ENCODE results near the gene PRDM16.

- no peak for TF ChIP-seq EZH2phosphoT487 (IDR thresholded peaks at IDR 0.05; ENCODE audit: borderline replicate concordance, low read depth, low read length)
- TF ChIP-seq, protein P1, sequence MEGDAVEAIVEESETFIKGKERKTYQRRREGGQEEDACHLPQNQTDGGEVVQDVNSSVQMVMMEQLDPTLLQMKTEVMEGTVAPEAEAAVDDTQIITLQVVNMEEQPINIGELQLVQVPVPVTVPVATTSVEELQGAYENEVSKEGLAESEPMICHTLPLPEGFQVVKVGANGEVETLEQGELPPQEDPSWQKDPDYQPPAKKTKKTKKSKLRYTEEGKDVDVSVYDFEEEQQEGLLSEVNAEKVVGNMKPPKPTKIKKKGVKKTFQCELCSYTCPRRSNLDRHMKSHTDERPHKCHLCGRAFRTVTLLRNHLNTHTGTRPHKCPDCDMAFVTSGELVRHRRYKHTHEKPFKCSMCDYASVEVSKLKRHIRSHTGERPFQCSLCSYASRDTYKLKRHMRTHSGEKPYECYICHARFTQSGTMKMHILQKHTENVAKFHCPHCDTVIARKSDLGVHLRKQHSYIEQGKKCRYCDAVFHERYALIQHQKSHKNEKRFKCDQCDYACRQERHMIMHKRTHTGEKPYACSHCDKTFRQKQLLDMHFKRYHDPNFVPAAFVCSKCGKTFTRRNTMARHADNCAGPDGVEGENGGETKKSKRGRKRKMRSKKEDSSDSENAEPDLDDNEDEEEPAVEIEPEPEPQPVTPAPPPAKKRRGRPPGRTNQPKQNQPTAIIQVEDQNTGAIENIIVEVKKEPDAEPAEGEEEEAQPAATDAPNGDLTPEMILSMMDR (conservative IDR thresholded peaks at IDR 0.05; ENCODE audit: low read length): no peak
These were observed 32.3 kb upstream of the PRDM16 start for GRCh38 chr1:3036447-3037280.
